DND-41 (cell line): ENCODE data around the gene H1-8.

Experiments
- ATAC-seq: fragments of 200-7000 bp; cut with Tn5 transposase; 3 replicates; pipeline ENCODE4 v1.9.1; 2021; ENCODE audit warnings: low read depth; ENCODE audit not compliant: insufficient read depth
- DNase-seq: peaks from one replicate; pipeline ENCODE4 v3.0.0-alpha.2; 2020
- H2AFZ ChIP-seq: 2 replicates; pipeline ENCODE4 v1.6.0; 2012; ENCODE audit warnings: low read depth, low read length
- H3K27ac ChIP-seq: 2 replicates; pipeline ENCODE4 v1.5.1; 2012; ENCODE audit warnings: low read length, inconsistent platforms
- H3K27me3 ChIP-seq: fragments of 200-600 bp; sonication (generic); 2 replicates; pipeline ENCODE4 v1.6.0; 2012; ENCODE audit warnings: low read length, mild to moderate bottlenecking, inconsistent platforms; ENCODE audit not compliant: insufficient read depth, poor library complexity
- H3K36me3 ChIP-seq: 2 replicates; pipeline ENCODE4 v1.5.1; 2012; ENCODE audit warnings: low read length, inconsistent platforms; ENCODE audit not compliant: insufficient read depth
- H3K4me1 ChIP-seq: 2 replicates; pipeline ENCODE4 v1.5.1; 2012; ENCODE audit warnings: mild to moderate bottlenecking, low read length; ENCODE audit not compliant: insufficient read depth
- H3K4me2 ChIP-seq: 2 replicates; pipeline ENCODE4 v1.6.0; 2012; ENCODE audit warnings: mild to moderate bottlenecking, moderate library complexity, low read length, inconsistent platforms; ENCODE audit not compliant: insufficient read depth
- H3K4me3 ChIP-seq, 2 experiments: fragments of 200-600 bp in 1 of 2; shearing (Covaris generic) in 1 of 2; 2 replicates each; pipeline ENCODE4 v1.5.1; 2012 to 2016; ENCODE audit warnings: inconsistent platforms in 2 of 2, low read length in 2 of 2, mild to moderate bottlenecking in 2 of 2, low read depth in 1 of 2, moderate library complexity in 1 of 2
- H3K79me2 ChIP-seq: 2 replicates; pipeline ENCODE4 v1.6.0; 2012; ENCODE audit warnings: low read length, inconsistent platforms; ENCODE audit not compliant: insufficient read depth
- H3K9ac ChIP-seq: 2 replicates; pipeline ENCODE4 v1.6.0; 2012; ENCODE audit warnings: low read depth, mild to moderate bottlenecking, inconsistent platforms, low read length, moderate library complexity
- H3K9me3 ChIP-seq: 2 replicates; pipeline ENCODE4 v1.5.1; 2012; ENCODE audit warnings: low read length, moderate library complexity, mild to moderate bottlenecking, inconsistent platforms; ENCODE audit not compliant: insufficient read depth, severe bottlenecking
- H4K20me1 ChIP-seq: 2 replicates; pipeline ENCODE4 v1.6.0; 2012; ENCODE audit warnings: low read length; ENCODE audit not compliant: insufficient read depth
- CTCF ChIP-seq: IDR thresholded peaks from 2 replicates; pipeline ENCODE4 v1.5.1; 2012; ENCODE audit warnings: borderline replicate concordance, low read length, moderate library complexity, mild to moderate bottlenecking; ENCODE audit not compliant: poor library complexity, severe bottlenecking; ENCODE audit errors: extremely low read depth
- EZH2 ChIP-seq: IDR thresholded peaks from 3 replicates; pipeline ENCODE4 v1.6.1; 2012; ENCODE audit warnings: borderline replicate concordance, low read depth, mild to moderate bottlenecking, moderate library complexity, low read length, inconsistent platforms; ENCODE audit not compliant: severe bottlenecking

H1-8 gene

GRCh38 chr3:129596194-129597086 lies 53.5 kb downstream of the H1-8 start:
- DNase-seq (peak; percentile 82), ATAC-seq (peak; percentile 56)
- H3K9me3 ChIP-seq = no peaks in the 10 kb centered on the region
- peaks cover 67% of the 10 kb centered on the region for H3K36me3 ChIP-seq
- no peak overlapping the region; a peak in 1 of 4 replicates for H3K4me3 ChIP-seq
- H3K27ac ChIP-seq = peak overlapping the region; percentile 96
- H3K27me3 ChIP-seq = no peaks in the 10 kb centered on the region
- H4K20me1 ChIP-seq = peaks cover 67% of the 10 kb centered on the region
- peaks cover 100% of the 10 kb centered on the region for H3K4me1 ChIP-seq
- H3K4me2 ChIP-seq = peak overlapping the region; percentile 100
- H3K9ac ChIP-seq = peak overlapping the region; percentile 22; the same call in 1 of the 2 replicates
- H2AFZ ChIP-seq = no peak overlapping the region
- H3K79me2 ChIP-seq = peaks cover 85% of the 10 kb centered on the region
- TF ChIP-seq CTCF = no peak
- no peak for TF ChIP-seq EZH2

- Histone ChIP-seq H3K9me3 (no peaks in the 10 kb centered on the region), H2AFZ (no peak overlapping the region), H3K4me3 (no peak overlapping the region), H3K4me2 (peak overlapping the region; percentile 100), H3K27ac (peak overlapping the region; percentile 96), H3K9ac (peak overlapping the region; percentile 22; the same call in 1 of the 2 replicates), H3K27me3 (no peaks in the 10 kb centered on the region), H4K20me1 (peaks cover 76% of the 10 kb centered on the region), H3K4me1 (peaks cover 100% of the 10 kb centered on the region), H3K36me3 (peaks cover 69% of the 10 kb centered on the region), H3K79me2 (peaks cover 85% of the 10 kb centered on the region)
- TF ChIP-seq EZH2 (no peak), CTCF (no peak)
- ATAC-seq (0 out of 3 replicates have a peak, but pooled peaks have one; percentile 0), DNase-seq (no peak)
These were observed 54.4 kb downstream of the H1-8 start for GRCh38 chr3:129597087-129597999.

DNA sequence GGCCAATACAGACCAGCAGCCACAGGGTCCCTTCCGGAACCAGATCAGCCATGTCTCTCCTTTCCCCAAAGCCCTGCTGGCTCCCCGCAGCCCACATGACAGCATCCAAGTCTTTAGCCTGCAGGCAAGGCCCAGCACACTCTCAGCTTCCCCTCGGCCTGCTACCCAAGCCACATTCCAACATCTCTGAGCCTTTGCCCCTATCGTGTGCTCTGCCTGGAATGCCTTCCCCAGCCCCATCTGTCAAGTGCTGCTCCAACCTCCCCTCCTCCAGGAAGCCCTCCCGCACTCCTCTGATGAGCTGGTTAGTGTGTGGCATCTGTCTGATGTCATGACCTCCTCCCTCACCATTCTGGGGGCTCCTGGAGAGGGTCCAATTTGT lies 55.0 kb downstream of the H1-8 start:
- TF ChIP-seq EZH2 (no peak), CTCF (no peak)
- H3K36me3 ChIP-seq = peaks cover 75% of the 10 kb centered on the region
- peaks cover 100% of the 10 kb centered on the region for H3K4me1 ChIP-seq
- H3K4me2 ChIP-seq = peak overlapping the region; percentile 100
- H3K4me3 ChIP-seq = 0 out of 4 replicates have a peak overlapping the region, but pooled peaks of 1 of the 2 experiments have one; percentile 11
- peaks cover 82% of the 10 kb centered on the region for H4K20me1 ChIP-seq
- no peak for ATAC-seq
- H3K9me3 ChIP-seq = no peaks in the 10 kb centered on the region
- peak overlapping the region; percentile 96 for H3K27ac ChIP-seq
- no peaks in the 10 kb centered on the region for H3K27me3 ChIP-seq
- peaks cover 85% of the 10 kb centered on the region for H3K79me2 ChIP-seq
- no peak overlapping the region for H2AFZ ChIP-seq
- peak; percentile 45 for DNase-seq
- H3K9ac ChIP-seq = peak overlapping the region; percentile 13; the same call in 1 of the 2 replicates
